H9 (cell line): Measurements from ENCODE around the gene PLN. TPM values are rescaled to one million over a fixed set of nuclear protein-coding genes. Genes with fewer than 3 reads are reported as not detected.

Experiments used
- DNase-seq: peaks from one replicate; pipeline ENCODE4 v3.0.0-alpha.2; 2017
- H2AFZ ChIP-seq: one replicate; pipeline ENCODE4 v1.6.1; 2013; ENCODE audit warnings: mild to moderate bottlenecking, low read length, control low read depth, moderate library complexity
- H2AK5ac ChIP-seq: 2 replicates; pipeline ENCODE4 v1.6.1; 2013; ENCODE audit warnings: low read length, control low read depth, mixed read lengths; ENCODE audit not compliant: insufficient read length
- H2BK120ac ChIP-seq: one replicate; pipeline ENCODE4 v1.6.1; 2013; ENCODE audit warnings: low read depth, mild to moderate bottlenecking, low read length, control low read depth, inconsistent platforms; ENCODE audit not compliant: poor library complexity, severe bottlenecking
- H2BK12ac ChIP-seq: 2 replicates; pipeline ENCODE4 v1.6.1; 2013; ENCODE audit warnings: low read length, control low read depth, mixed read lengths, low read depth; ENCODE audit not compliant: insufficient read length
- H2BK15ac ChIP-seq: 2 replicates; pipeline ENCODE4 v1.6.1; 2013; ENCODE audit warnings: low read depth, low read length, control low read depth
- H2BK20ac ChIP-seq: one replicate; pipeline ENCODE4 v1.6.1; 2013; ENCODE audit warnings: low read depth, mild to moderate bottlenecking, low read length, control low read depth, inconsistent platforms; ENCODE audit not compliant: poor library complexity, severe bottlenecking
- H2BK5ac ChIP-seq: 2 replicates; pipeline ENCODE4 v1.6.1; 2013; ENCODE audit warnings: low read length, control low read depth, mixed read lengths; ENCODE audit not compliant: insufficient read length
- H3K14ac ChIP-seq: 2 replicates; pipeline ENCODE4 v1.6.1; 2013; ENCODE audit warnings: low read length, control low read depth; ENCODE audit not compliant: insufficient read depth
- H3K18ac ChIP-seq: 2 replicates; pipeline ENCODE4 v1.6.1; 2013; ENCODE audit warnings: low read depth, mild to moderate bottlenecking, mixed read lengths, low read length, control low read depth; ENCODE audit not compliant: insufficient read length
- H3K23ac ChIP-seq: 2 replicates; pipeline ENCODE4 v1.6.1; 2013; ENCODE audit warnings: low read length, control low read depth, mixed read lengths, low read depth; ENCODE audit not compliant: insufficient read length
- H3K23me2 ChIP-seq: 2 replicates; pipeline ENCODE4 v1.6.1; 2013; ENCODE audit warnings: low read depth, mild to moderate bottlenecking, mixed read lengths, low read length, control low read depth; ENCODE audit not compliant: insufficient read length, poor library complexity, severe bottlenecking
- H3K27ac ChIP-seq: 2 replicates; pipeline ENCODE4 v1.5.1; 2013; ENCODE audit warnings: low read length, control low read depth, mixed read lengths, low read depth; ENCODE audit not compliant: insufficient read length
- H3K27me3 ChIP-seq: 2 replicates; pipeline ENCODE4 v1.6.1; 2013; ENCODE audit warnings: low read length, control low read depth, inconsistent platforms; ENCODE audit not compliant: insufficient read depth
- H3K4ac ChIP-seq: 2 replicates; pipeline ENCODE4 v1.6.1; 2013; ENCODE audit warnings: low read depth, mild to moderate bottlenecking, control low read depth, inconsistent platforms, low read length, moderate library complexity
- H3K4me1 ChIP-seq: 2 replicates; pipeline ENCODE4 v1.6.1; 2013; ENCODE audit warnings: low read length, control low read depth, inconsistent platforms; ENCODE audit not compliant: insufficient read depth
- H3K4me2 ChIP-seq: 2 replicates; pipeline ENCODE4 v1.6.1; 2013; ENCODE audit warnings: low read length, control low read depth, mixed read lengths; ENCODE audit not compliant: insufficient read length, insufficient read depth
- H3K56ac ChIP-seq: 2 replicates; pipeline ENCODE4 v1.6.1; 2013; ENCODE audit warnings: low read depth, mild to moderate bottlenecking, mixed read lengths, low read length, control low read depth; ENCODE audit not compliant: insufficient read length
- H3K79me1 ChIP-seq: 2 replicates; pipeline ENCODE4 v1.6.1; 2013; ENCODE audit warnings: low read depth, mild to moderate bottlenecking, moderate library complexity, low read length, control low read depth, inconsistent platforms; ENCODE audit not compliant: insufficient read depth, poor library complexity, severe bottlenecking
- H3K79me2 ChIP-seq: 2 replicates; pipeline ENCODE4 v1.6.1; 2013; ENCODE audit warnings: low read length, control low read depth, inconsistent platforms; ENCODE audit not compliant: insufficient read depth
- H3K9ac ChIP-seq: 2 replicates; pipeline ENCODE4 v1.6.1; 2013; ENCODE audit warnings: low read length, control low read depth, mixed read lengths; ENCODE audit not compliant: insufficient read length; ENCODE audit errors: extremely low read depth
- H3K9me3 ChIP-seq: one replicate; pipeline ENCODE4 v1.6.1; 2013; ENCODE audit warnings: low read depth, low read length, inconsistent platforms; ENCODE audit not compliant: control insufficient read depth
- H3T11ph ChIP-seq: one replicate; pipeline ENCODE4 v1.6.1; 2013; ENCODE audit warnings: mild to moderate bottlenecking, low read length, control low read depth, inconsistent platforms
- H4K20me1 ChIP-seq: one replicate; pipeline ENCODE4 v1.6.1; 2013; ENCODE audit not compliant: control insufficient read depth, insufficient read length, insufficient read depth
- H4K5ac ChIP-seq: 2 replicates; pipeline ENCODE4 v1.6.1; 2013; ENCODE audit warnings: low read depth, mild to moderate bottlenecking, mixed read lengths, low read length, control low read depth; ENCODE audit not compliant: insufficient read length
- H4K8ac ChIP-seq: replicated peaks from 2 replicates; pipeline ENCODE4 v1.6.1; 2013; ENCODE audit warnings: low read length, control low read depth, mixed read lengths, low read depth; ENCODE audit not compliant: insufficient read length
- H4K91ac ChIP-seq: 2 replicates; pipeline ENCODE4 v1.6.1; 2013; ENCODE audit warnings: low read depth, mild to moderate bottlenecking, moderate library complexity, mixed read lengths, low read length, control low read depth; ENCODE audit not compliant: insufficient read length
- H3K27ac Mint-ChIP-seq, 3 experiments: 2 replicates in 2 of 3; 3 replicates in 1 of 3; pipeline ENCODE4 v1.8.0; 2020 to 2021; ENCODE audit warnings: mixed read lengths in 3 of 3, mild to moderate bottlenecking in 1 of 3, moderate library complexity in 1 of 3
- H3K27me3 Mint-ChIP-seq: 2 replicates; pipeline ENCODE4 v1.8.0; 2021; ENCODE audit warnings: low read depth, mild to moderate bottlenecking, moderate library complexity, mixed read lengths
- H3K36me3 Mint-ChIP-seq, 3 experiments: 2 replicates in 2 of 3; 3 replicates in 1 of 3; pipeline ENCODE4 v1.8.0; 2020 to 2021; ENCODE audit warnings: low read depth in 3 of 3, mixed read lengths in 3 of 3; ENCODE audit not compliant: insufficient read depth in 1 of 3
- H3K4me1 Mint-ChIP-seq, 2 experiments: 2 replicates each; pipeline ENCODE4 v1.8.0; 2020; ENCODE audit warnings: mixed read lengths in 2 of 2
- H3K4me3 Mint-ChIP-seq, 2 experiments: 2 replicates in 1 of 2; 3 replicates in 1 of 2; pipeline ENCODE4 v1.8.0; 2020 to 2021; ENCODE audit warnings: mild to moderate bottlenecking in 2 of 2, mixed read lengths in 2 of 2, moderate library complexity in 1 of 2
- H3K9me3 Mint-ChIP-seq, 2 experiments: 2 replicates in 1 of 2; 3 replicates in 1 of 2; pipeline ENCODE4 v1.8.0; 2020; ENCODE audit warnings: mild to moderate bottlenecking in 2 of 2, mixed read lengths in 2 of 2, moderate library complexity in 1 of 2
- WGBS: extraction: QIAGEN DNeasy Blood & Tissue Kit; methylation state at CpG from one replicate; pipeline ENCODE4 v1.1.7; 2013; ENCODE audit warnings: missing lambda C conversion rate, low lambda C conversion rate, mixed read lengths; ENCODE audit not compliant: insufficient read length; ENCODE audit errors: extremely low coverage; 5-methylcytosine and 5-hydroxymethylcytosine counted together
- total RNA-seq: library from RNA; stranded (reverse); gene quantifications from 2 replicates; pipeline ENCODE4 v1.2.1, GENCODE V29; 2021
- TF ChIP-seq, protein P1 (sequence below): fragments of 200-600 bp; sonication (generic); conservative IDR thresholded peaks from 3 replicates; pipeline ENCODE4 v1.8.0; 2021; ENCODE audit warnings: antibody characterized with exemption, mild to moderate bottlenecking

The PLN gene
- total RNA-seq, 1 experiment from 2014 or later: not detected

DNA sequence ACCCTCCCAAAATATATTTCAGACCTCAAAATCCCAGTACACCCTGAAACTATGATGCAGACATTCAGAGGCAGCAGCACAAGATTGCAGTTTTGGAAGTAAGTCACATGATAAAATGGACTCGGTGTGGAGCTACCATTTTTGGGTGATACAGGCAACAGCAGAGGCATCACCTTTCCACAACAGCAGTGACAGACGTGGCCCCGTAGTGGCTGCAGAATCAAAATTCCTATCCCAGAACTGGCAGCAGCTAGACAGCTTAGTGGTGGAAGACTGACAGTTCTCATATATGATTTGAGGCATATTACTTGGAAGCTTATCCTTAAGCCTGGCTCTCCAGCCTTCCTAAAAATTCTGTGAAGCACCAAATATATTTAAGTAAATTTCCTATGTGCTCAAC lies 19.9 kb downstream of the PLN start:
- no peak overlapping the region for H3K9ac ChIP-seq
- H3K79me1 ChIP-seq: peaks cover 3% of the 10 kb centered on the region
- H2BK120ac ChIP-seq: no peak overlapping the region
- no peak for DNase-seq
- H4K5ac ChIP-seq: no peak overlapping the region
- H3K18ac ChIP-seq: no peak overlapping the region
- H3K27me3 Mint-ChIP-seq: no peaks in the 10 kb centered on the region
- H3K9me3 Mint-ChIP-seq: peaks cover 0 to under 1% of the 10 kb centered on the region in 2 experiments; a peak in 1 of 5 replicates
- no peak overlapping the region for H3K56ac ChIP-seq
- no peaks in the 10 kb centered on the region for H4K20me1 ChIP-seq
- H3T11ph ChIP-seq: no peak overlapping the region
- H3K27ac Mint-ChIP-seq: no peak overlapping the region
- H3K23ac ChIP-seq: no peak overlapping the region
- no CpG with 5 or more reads among the region's 3 CpGs for WGBS
- TF ChIP-seq, protein P1, sequence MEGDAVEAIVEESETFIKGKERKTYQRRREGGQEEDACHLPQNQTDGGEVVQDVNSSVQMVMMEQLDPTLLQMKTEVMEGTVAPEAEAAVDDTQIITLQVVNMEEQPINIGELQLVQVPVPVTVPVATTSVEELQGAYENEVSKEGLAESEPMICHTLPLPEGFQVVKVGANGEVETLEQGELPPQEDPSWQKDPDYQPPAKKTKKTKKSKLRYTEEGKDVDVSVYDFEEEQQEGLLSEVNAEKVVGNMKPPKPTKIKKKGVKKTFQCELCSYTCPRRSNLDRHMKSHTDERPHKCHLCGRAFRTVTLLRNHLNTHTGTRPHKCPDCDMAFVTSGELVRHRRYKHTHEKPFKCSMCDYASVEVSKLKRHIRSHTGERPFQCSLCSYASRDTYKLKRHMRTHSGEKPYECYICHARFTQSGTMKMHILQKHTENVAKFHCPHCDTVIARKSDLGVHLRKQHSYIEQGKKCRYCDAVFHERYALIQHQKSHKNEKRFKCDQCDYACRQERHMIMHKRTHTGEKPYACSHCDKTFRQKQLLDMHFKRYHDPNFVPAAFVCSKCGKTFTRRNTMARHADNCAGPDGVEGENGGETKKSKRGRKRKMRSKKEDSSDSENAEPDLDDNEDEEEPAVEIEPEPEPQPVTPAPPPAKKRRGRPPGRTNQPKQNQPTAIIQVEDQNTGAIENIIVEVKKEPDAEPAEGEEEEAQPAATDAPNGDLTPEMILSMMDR: no peak
- no peak overlapping the region for H3K4me3 Mint-ChIP-seq
- H2AFZ ChIP-seq: no peak overlapping the region
- 0 out of 7 replicates have a peak, but pooled peaks cover 0 to under 1% (median 0%) of the 10 kb centered on the region in 3 experiments for H3K36me3 Mint-ChIP-seq
- H3K23me2 ChIP-seq: no peaks in the 10 kb centered on the region
- no peak overlapping the region for H3K27ac ChIP-seq
- no peak overlapping the region for H2BK20ac ChIP-seq
- no peak overlapping the region for H4K8ac ChIP-seq
- peaks cover 3% of the 10 kb centered on the region; the same call in 1 of the 2 replicates for H3K4me1 ChIP-seq
- H3K4ac ChIP-seq: no peak overlapping the region
- H3K14ac ChIP-seq: no peak overlapping the region
- peaks cover 6 to 12% of the 10 kb centered on the region in 2 experiments for H3K4me1 Mint-ChIP-seq
- H2AK5ac ChIP-seq: no peak overlapping the region
- H3K4me2 ChIP-seq: no peak overlapping the region
- H2BK15ac ChIP-seq: no peak overlapping the region
- no peaks in the 10 kb centered on the region for H3K27me3 ChIP-seq
- no peaks in the 10 kb centered on the region for H3K79me2 ChIP-seq
- H2BK5ac ChIP-seq: no peak overlapping the region
- no peaks in the 10 kb centered on the region for H3K9me3 ChIP-seq
- H4K91ac ChIP-seq: no peak overlapping the region
- no peak overlapping the region for H2BK12ac ChIP-seq
